Fibroblast of mammary gland (primary cell): ENCODE results near the gene RABGAP1L.

Source experiments
- DNase-seq: peaks from one replicate; pipeline ENCODE4 v3.0.0-alpha.2; 2010; ENCODE audit warnings: low read depth
- H3K4me3 ChIP-seq: 2 replicates; pipeline ENCODE4 v1.5.1; 2011; ENCODE audit warnings: low read depth, mild to moderate bottlenecking, low read length, moderate library complexity; ENCODE audit not compliant: control insufficient read depth
- TF ChIP-seq, protein P1 (sequence below): conservative IDR thresholded peaks from 2 replicates; pipeline ENCODE4 v1.5.1; 2011; ENCODE audit warnings: low read depth, low read length, inconsistent platforms; ENCODE audit not compliant: control insufficient read depth, insufficient read depth

Gene RABGAP1L

DNA sequence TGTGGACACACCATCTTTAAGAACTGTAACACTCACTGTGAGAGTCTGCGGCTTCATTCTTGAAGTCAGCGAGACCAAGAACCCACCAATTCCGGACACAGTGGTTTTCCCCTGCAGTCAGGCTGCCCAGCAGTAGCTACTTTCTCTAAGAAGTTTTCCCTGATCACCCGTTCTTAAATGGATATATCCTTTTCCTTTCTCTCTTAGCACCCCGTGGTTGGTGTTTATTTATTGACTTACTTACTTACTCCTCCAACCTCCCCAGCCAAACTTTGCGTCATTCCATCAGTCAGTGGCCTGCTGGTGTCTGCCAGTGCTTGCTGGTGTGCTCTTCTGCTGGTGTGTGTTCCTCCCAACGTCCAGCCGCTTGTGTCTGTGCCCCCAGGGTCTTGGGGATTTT is 553.2 kb downstream of the RABGAP1L start:
- no peak overlapping the region for H3K4me3 ChIP-seq
- no peak for DNase-seq
- TF ChIP-seq, protein P1, sequence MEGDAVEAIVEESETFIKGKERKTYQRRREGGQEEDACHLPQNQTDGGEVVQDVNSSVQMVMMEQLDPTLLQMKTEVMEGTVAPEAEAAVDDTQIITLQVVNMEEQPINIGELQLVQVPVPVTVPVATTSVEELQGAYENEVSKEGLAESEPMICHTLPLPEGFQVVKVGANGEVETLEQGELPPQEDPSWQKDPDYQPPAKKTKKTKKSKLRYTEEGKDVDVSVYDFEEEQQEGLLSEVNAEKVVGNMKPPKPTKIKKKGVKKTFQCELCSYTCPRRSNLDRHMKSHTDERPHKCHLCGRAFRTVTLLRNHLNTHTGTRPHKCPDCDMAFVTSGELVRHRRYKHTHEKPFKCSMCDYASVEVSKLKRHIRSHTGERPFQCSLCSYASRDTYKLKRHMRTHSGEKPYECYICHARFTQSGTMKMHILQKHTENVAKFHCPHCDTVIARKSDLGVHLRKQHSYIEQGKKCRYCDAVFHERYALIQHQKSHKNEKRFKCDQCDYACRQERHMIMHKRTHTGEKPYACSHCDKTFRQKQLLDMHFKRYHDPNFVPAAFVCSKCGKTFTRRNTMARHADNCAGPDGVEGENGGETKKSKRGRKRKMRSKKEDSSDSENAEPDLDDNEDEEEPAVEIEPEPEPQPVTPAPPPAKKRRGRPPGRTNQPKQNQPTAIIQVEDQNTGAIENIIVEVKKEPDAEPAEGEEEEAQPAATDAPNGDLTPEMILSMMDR: no peak

DNA sequence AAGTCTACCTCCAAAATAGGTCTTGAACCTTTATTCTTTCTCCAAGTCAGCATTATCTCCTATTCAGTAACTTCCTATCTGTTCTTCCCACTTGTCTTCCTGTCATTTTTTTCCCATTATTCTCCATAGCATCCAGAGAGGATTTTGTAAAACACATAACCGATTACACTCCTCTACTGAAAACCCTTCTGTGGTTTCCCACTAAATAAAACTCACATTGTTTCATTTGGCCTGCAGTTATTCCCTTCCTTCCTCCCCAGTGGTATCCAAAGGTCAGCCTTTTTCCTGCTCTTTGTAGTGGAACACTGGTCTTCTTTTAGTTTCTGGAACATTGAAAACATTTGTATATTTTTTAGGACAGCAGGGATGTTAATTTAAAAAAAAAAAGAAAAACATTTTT is 554.5 kb downstream of the RABGAP1L start:
- DNase-seq: no peak
- TF ChIP-seq, protein P1: no peak
- no peak overlapping the region for H3K4me3 ChIP-seq

DNA sequence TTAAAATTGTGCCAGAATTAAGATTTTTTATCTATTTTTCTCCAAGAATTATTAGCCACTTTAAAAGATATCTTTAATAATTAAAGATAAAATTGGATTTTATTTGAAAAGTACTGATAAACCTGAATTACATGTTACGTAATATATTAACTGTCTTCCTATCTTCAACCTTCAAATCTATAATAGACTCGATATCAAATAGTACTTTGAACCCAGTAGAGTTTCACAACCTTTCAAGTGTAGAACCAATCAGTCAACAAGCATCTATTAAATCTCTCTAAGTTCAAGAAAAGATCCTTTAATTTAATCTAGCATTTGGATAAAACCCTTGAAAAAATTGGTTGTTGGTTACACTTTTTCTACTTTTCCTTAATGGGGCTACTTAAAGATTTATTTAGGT is 559.9 kb downstream of the RABGAP1L start:
- TF ChIP-seq, protein P1: no peak
- no peak overlapping the region for H3K4me3 ChIP-seq
- DNase-seq: no peak

DNA sequence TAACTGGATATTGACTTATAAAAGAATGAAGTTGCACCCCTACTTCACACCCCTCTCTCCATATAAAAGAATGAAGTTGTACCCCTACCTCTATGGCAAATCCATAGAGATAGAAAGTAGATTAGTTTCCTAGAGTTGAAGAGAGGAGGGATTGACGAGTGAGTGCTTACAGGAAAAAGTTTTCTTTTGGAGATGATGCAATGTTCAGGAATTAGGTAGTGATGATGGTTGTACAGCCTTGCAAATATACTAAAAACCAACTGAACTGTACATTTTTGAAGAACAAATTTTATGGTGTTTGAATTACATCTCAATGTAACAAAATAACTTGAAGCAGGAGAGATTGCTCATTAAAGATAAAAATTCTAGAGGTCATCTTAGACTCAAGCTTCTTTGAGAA is 561.3 kb downstream of the RABGAP1L start:
- TF ChIP-seq, protein P1: no peak
- no peak overlapping the region for H3K4me3 ChIP-seq
- no peak for DNase-seq

DNA sequence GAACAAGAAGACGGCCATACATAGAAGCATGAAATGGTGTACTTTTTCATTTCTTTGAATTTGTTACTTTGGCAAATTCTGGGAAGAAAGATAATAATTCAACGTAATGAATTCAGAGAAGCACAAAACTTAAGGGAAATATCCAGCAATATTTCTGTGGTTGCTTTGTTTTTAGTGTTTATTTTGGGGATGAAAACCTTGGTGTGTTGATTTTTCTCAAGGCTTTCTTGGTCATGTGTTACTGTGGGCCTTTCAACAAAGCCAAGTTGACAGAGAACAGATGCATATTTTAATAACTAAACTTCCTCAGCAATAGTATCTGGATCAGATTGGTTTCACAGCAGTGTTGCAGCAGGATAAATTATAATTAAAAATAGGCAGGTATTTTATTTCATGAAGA is 561.9 kb downstream of the RABGAP1L start:
- H3K4me3 ChIP-seq: no peak overlapping the region
- TF ChIP-seq, protein P1: no peak
- DNase-seq: no peak

DNA sequence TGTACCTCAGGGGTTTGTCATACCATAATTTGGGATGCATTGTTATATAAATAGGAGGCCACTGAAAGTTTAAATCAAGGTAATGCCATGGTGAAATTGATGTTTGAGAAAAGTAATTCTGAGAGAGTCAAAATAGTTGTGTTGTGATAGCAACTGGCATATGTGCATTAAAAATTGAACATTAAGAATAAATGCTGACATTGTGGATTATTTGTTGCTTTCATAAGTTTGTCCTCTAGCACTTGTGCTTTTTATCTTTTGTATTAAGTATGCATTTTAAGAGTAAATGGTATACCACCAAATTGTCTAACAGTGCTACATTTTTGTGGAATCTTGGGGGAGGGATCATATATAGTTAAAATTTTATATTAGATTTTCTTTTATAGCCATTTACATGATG is 564.5 kb downstream of the RABGAP1L start:
- H3K4me3 ChIP-seq: no peak overlapping the region
- DNase-seq: no peak
- TF ChIP-seq, protein P1: no peak

DNA sequence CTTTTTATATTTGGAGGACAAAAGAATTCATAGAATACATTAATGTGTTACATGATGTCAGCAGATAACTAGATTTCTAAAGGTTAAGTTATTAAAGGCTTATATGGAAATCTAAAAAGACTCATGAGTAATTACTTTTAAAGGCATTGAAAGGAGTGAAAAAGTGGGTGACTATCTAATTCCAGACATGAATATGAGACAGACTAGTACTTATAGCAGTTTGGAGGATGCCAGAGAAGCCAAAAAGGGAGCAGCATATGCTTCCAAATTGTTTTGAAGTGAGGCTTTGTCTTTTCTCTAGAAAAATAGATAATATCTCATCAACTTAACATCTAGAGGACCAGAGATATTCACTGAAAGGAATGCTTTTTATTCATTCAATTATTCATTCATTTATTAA is 564.9 kb downstream of the RABGAP1L start:
- TF ChIP-seq, protein P1: no peak
- DNase-seq: no peak
- no peak overlapping the region for H3K4me3 ChIP-seq
